Ramos (cell line): Measurements from ENCODE around the gene WNT7B.

ENCODE experiments used
- in situ Hi-C: fragments of 300-500 bp; cut with MboI; formaldehyde crosslinking; loops from one replicate; pipeline ENCODE4 v1.14.3; 2022; ENCODE audit warnings: low sequenced_read_pairs; ENCODE audit not compliant: unreplicated experiment

WNT7B gene

GRCh38 chr22:45976254-45977002 is 534 bp downstream of the WNT7B start:
- in situ Hi-C loops: no loop called here

DNA sequence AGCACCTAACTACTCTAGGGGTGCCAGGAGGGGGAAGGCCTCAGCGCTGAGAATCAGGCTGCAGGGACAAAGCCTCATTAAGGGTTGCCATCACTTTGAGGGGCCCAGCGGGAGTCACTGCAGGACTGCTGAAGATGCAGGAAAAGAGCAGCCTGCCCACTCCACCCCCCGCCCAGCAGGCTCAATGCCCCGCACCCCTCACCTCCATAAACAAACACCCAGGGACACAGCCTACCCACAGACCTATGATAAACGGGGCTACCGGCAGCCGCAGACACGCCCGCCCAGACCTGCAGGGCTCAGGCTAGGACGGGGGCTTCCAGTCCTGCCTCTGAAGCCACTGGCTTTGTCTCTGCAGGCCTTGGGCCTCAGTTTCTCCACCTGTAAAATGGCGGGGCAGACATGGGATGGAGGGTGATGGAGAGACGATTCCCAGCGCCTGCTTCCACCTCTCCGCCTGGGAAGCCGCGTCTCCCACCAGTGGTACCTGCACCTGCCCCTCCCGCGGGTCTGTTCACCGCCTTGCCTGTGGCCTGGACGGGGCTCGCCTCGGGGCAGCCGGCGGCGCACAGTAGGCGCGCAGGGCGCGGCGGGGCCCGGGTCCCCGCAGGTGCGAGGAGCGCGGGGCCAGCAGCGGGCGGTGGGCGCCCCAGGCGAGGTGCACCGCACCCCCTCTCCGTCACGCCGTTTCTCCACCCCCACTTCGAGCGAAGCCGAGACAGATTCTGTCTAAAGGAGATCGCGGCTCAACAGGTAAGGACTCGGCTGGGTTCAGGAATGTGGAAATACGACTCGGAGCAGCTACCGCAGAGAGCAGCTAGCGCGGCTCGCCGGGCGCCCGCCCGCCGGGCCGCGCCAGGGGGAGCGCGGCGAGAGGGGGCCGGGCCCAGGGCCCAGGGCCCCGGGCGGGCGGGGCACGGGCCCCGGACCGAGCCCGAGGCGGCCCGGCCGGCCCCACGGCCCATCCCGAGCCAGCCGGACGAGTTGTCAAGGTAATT is 1.5 kb downstream of the WNT7B start:
- in situ Hi-C loops: no loop called here

GRCh38 chr22:45974498-45974897 is 2.5 kb downstream of the WNT7B start:
- in situ Hi-C loops: no loop called here

DNA sequence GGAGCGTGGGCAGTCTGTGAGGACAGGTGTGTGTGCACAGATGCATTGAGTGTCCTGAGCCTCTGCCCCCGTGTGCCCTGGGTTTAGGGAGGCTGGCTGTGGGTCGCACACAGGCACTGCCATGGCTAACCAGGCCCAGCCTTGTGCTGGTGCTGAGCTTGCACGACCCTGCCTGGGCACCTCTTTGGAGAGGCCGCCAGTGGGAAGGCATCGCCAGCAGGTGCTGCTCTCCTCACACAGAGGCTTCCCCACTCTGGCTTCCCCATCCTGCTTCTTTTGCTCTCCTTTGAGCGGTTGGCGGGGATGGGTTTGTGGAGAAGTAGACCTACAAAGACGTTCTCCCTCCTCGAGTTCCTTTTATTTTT is 4.1 kb downstream of the WNT7B start:
- in situ Hi-C loops: no loop called here

DNA sequence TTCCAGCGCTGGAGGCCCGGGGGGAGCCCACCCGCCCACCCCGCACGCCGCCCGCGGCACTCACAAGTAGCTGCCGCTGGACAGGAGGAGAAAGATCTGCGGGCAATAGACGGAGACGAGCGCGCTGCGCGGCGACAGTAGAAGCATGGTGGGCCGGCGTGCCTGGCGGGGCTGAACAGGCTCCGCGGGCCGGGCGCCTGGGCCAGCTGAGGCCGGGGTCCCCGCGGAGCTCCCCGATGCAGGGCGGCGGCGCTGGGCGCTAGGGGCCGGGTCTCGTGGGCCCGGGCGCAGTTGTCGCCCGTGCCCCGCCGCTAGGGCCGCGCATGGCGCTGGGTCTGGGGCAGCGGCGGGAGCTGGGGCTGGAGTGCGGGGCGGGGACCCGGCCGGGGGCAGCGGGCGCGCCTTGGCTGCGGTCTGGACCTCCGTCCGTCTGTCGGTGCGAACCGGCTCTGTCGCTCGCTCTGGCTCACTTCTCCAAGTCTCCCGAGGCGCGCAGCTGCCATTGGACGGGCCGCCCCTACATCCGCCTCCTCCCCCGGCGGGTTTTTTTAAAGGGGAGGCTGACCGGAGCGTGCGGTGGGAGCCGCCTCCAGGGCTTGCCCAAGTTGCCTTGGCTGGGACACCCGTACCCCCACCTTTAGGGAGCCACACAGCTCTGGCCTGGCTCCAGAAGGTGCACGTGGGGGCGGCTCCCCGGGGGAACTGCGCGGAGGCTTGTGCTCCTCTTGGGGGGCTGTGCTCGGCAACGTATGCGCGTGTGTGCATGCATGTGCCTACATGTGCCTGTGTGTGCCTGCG is 4.7 kb downstream of the WNT7B start:
- in situ Hi-C loops: no loop called here

- in situ Hi-C loops: no loop called here
Observed at GRCh38 chr22:45971408-45972028, 5.4 kb downstream of the WNT7B start.

- in situ Hi-C loops: no loop called here
Observed at GRCh38 chr22:45970705-45971407, 6.1 kb downstream of the WNT7B start.

GRCh38 chr22:45969801-45970470 is 7.0 kb downstream of the WNT7B start:
- in situ Hi-C loops: no loop called here

GRCh38 chr22:45969414-45969799 is 7.6 kb downstream of the WNT7B start:
- in situ Hi-C loops: no loop called here

GRCh38 chr22:45968751-45969413 is 8.1 kb downstream of the WNT7B start:
- in situ Hi-C loops: no loop called here

- in situ Hi-C loops: no loop called here
Observed at GRCh38 chr22:45968003-45968650, 8.8 kb downstream of the WNT7B start.

DNA sequence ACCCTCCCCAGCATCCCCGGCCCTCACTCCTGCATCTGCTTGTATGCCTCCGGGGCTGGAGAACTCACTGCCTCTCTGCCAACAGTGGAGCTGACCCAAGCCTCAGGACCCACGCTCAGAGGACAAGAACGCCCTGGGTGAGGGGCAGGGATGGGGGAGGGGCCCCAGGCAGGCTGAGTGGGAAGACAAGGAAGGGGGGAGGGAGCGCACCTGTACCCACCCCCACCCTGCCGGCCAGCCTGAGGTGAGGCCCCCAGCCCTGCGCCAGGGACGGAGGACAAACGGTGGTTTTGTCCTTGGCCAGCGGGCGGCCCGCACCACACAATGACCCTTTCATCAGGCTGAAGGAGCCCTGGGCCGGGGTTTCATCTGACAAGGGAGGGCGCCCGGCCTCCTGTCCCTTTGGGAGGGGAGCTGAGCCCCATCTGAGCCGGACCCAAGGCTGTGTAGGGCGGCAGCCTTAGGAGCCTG is 10.0 kb downstream of the WNT7B start:
- in situ Hi-C loops: no loop called here

DNA sequence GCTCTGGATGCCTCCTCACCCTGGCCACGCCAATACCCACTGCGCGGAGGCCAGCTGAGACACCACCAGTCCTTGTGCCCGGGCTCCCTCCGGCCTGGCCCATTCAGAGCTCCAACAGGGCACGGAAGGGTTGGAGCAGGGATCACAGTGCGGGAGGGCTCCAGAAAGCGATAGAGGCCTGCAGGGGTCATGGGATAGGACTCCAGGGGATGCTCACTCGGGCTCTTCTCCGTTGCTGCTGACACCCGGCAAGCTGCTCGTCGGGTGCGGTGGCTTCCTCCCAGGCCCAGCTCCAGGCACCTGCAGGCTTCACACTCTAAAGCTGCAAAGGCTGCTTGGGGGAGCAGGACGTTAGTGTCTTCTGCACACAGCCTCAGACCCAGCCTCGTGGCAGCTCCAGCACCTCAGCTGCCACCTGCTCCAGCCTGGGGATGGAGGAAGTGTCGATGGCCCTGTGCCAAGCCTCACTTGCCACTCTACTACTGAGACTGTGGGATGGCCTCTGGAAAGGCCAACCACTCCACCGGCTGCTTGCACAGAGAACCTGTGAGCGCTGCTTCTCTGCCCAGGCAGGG is 10.6 kb downstream of the WNT7B start:
- in situ Hi-C loops: no loop called here

DNA sequence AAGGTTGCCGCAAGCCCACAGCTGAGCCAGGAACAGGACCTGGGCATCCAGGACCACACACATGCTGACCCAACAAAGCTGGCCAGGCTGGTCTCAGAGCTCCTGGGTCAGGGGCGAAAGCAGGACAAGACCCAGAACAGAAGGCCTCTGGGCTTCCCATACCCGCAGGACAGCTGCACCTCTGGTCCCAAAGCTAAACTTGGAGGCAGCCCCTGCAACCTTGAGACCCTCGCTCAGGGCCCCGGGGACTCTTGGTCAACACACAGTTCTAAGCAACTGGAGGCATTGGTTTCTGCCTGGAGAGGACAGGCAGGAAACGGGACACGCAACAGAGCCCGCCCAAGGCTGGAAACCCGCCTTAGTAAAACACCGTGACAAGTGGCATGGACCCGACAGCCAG is 11.4 kb downstream of the WNT7B start:
- in situ Hi-C loops: no loop called here

GRCh38 chr22:45964926-45965527 is 11.9 kb downstream of the WNT7B start:
- in situ Hi-C loops: no loop called here

GRCh38 chr22:45964372-45964771 is 12.6 kb downstream of the WNT7B start:
- in situ Hi-C loops: no loop called here

GRCh38 chr22:45963821-45964220 is 13.1 kb downstream of the WNT7B start:
- in situ Hi-C loops: no loop called here
